Stimulated activated naive CD4-positive, alpha-beta T cell (primary cell): Measurements from ENCODE around the gene UBASH3A.
A peak's percentile ranks its signal among the peaks of the same experiment; 100 is the strongest.

ENCODE experiments used
- DNase-seq, 6 experiments: peaks; one replicate each; lab custom pipeline; 2025; lab: John Stamatoyannopoulos, UW

The UBASH3A gene

GRCh38 chr21:42430521-42430920 is 26.8 kb downstream of the UBASH3A start:
- DNase-seq, result no peak

DNA sequence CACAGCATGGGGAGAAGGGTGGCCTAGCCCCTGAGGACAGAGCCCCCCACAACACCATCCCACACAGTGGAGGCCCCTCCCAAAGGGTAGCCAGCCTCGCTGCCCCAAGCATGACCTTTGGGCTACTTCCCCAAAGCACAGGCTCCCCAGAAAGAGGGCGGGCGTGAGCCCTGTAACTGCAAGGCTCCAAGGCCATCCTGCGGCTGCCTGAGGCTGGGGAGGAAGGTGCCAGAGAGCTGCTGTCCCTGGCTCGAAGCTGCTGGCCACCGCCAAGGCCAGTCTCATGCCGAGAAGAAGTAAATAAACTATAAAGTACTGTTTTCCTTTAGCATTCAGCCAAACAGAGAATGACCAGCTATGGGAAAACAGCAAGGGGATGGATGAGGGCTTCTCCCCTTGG is 27.5 kb downstream of the UBASH3A start:
- no peak for DNase-seq

- DNase-seq, result no peak
Observed at GRCh38 chr21:42432695-42433094, 29.0 kb downstream of the UBASH3A start.

DNA sequence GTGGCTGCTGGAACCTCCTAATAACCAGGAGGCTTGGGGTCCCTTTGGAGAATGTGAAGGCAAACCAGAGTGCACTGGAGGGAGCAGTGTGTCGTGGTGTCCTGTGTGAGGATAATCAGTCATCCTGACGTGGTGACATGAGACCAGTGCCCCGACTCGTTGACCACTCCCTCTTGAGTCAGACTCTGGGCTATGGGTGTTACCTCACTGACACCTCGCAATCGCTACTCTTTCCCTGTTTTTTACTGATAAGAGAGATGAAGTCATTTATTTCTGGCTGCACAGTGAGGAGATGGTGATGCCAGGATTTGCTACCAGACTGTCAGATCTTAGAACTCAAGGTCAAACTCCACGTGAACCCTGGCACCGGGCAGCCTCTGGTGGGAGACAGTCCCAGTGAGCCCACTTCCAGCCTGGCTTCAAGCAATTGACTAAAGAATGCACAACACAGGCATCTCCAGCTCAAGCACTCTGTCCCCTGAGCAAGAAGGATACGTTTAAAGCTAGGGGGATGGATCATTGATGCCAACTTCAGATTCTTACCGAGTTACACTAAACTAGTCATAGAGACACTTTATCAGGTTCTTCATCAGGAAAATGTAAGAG is 30.3 kb downstream of the UBASH3A start:
- DNase-seq, result no peak

DNA sequence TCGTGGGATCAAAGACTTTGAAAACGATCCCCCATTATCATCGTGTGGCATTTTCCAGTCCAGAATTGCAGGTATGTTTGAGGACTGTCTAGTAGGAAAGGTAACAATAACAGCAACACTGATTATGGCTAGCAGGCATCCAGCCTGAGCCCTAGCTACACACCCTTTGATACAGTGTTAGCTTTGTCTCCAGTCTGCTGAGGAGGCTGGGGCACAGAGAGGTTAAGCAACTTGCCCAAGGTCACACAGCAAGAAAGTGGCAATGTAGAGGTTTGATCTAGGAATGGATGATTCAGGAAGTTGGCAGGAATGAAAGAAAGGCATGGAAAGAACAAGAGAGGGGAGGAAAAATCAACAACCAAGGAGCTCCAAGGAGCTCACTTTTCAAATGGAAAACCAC is 31.2 kb downstream of the UBASH3A start:
- DNase-seq, result no peak

DNA sequence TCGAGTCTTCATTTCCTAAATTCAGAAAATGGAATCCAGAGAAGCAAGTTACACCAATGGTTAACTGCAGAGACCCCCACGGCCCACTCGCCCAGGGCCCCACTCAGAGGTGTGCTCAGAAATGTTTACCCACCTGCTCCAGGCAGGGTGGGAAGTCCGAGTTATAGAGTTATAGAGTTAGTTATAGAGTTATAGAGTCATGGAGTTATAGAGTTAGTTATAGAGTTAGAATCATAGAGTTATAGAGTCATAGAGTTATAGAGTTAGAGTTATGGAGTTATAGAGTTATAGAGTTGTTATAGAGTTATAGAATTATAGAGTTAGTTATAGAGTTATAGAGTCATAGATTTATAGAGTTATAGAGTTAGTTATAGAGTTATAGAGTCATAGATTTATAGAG is 31.7 kb downstream of the UBASH3A start:
- DNase-seq, result no peak

DNA sequence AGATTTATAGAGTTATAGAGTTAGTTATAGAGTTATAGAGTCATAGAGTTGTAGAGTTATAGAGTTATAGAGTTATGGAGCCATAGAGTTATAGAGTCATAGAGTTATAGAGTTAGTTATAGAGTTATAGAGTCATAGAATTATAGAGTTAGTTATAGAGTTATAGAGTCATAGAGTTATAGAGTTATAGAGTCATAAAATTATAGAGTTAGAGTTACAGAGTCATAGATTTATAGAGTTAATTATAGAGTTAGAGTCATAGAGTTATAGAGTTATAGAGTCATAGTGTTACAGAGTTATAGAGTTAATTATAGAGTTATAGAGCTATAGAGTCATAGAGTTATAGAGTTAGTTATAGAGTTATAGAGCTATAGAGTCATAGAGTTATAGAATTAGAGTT is 32.1 kb downstream of the UBASH3A start:
- DNase-seq, result no peak

DNA sequence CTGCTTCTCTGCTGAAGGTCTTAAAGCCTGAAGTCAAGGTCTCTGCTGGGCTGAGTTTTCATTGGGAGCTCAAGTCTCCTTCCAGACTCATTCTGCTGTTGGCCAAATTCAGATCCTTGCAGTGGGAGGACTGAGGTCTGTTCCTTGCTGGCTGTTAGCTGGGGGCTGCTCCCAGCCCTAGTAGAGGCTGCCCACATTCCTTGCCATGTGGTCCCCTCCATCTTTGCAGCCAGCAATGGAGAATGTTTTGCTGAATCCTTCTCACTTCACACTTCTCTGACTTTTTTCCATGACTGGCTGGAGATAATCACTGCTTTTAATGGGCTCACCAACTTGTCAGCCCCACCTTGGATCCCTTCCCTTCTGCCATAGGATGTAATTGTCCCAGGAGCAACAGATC is 33.2 kb downstream of the UBASH3A start:
- DNase-seq, result no peak

- DNase-seq, result no peak
Observed at GRCh38 chr21:42437786-42438185, 34.1 kb downstream of the UBASH3A start.

DNA sequence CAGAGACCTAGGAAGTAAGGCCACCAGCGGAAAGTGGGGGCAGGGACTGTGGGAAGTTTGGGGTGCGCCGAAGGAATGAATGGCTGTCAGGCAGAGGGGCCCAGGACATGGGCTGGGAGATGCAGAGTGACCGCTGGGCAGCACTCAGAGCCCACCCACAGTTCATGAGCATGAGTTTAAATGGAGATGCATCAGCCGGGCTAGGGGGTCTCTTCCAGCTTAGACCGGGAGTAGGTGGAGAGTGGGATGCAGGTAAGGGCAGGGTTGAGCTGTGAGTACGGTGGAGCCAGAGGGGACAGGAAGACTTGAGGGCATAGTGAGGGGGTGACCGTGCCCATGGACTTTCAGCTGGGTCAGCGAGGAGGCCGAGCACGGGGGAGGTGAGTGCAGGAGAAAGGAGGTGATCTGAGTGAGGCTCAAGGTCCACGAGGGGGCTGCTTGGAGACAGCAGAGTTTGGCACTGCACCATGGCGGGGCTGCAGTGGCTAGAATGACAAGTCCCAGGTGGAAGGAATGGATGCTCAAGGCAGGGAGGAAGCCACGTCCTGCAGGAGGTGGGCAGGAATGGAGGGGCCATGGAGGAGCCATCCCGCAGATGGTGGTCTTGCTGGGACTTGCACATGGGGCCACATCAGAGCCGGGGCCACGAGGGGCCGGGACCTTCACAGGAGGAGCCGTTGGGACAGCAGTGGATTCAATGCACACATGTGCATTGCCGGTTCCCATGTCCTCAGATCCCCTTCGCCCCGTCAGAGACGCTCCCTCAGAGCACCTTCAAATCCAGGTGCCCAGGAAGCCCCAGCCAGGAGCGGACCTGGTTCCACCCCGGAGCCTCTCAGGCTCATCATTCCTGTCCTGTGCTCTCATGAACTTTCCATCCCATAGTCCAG is 34.9 kb downstream of the UBASH3A start:
- no peak for DNase-seq

DNA sequence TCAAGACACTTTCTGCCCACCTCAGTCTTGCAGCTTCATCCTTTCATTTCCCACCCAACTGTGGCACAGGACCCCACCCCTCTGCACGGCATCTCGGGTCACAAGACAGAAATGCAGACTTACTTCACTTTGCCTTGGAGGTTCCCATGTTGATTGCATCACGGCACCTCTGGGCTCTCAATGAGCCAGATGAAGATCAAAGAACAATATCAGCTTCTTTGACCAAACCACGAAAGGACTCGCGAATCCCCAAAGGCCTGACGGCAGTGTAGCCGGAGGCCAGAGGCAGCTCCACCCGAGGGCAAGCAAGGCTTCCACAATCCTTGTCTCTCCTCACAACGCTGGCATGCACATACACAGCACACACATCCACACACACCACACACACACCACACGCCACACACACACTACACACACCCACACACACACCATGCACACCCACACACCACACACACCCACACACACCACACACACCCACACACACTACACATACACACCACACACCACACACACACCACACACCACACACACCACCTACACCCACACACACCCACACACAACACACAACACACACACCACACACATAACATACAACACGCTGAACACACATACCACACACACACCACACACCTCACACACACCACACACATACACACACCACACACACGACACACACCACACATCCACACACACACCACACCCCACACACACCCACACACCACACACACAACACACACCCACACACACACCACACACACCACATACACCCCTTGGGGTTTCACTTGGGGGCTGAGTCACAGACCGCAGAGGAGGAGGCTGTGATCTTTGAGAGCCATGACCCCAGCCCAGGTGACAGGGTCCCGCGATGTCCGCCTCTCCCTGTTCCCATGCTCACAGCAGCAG is 35.8 kb downstream of the UBASH3A start:
- DNase-seq, result peak in 1 of 6 experiments; percentile 32

- no peak for DNase-seq
Observed at GRCh38 chr21:42440187-42440792, 36.6 kb downstream of the UBASH3A start.

GRCh38 chr21:42441963-42442362 is 38.3 kb downstream of the UBASH3A start:
- DNase-seq, result no peak

GRCh38 chr21:42443181-42443785 is 39.6 kb downstream of the UBASH3A start:
- no peak for DNase-seq

GRCh38 chr21:42443876-42444744 is 40.4 kb downstream of the UBASH3A start:
- DNase-seq, result no peak

DNA sequence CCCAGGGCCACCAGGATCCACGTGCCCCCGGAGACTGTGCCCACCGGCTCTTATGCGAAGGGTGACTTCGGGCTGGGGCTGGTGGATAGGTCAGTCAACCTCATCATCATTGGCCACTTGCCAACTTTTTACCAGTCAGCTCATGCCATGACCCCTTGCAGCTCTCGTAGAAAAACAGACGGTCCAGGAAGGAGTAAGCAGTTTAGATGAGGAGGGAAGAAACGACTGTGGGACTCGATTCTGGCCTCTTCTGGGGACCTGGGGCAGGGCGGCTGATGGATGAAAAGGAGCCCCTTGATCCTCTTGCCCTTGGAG is 41.0 kb downstream of the UBASH3A start:
- no peak for DNase-seq

DNA sequence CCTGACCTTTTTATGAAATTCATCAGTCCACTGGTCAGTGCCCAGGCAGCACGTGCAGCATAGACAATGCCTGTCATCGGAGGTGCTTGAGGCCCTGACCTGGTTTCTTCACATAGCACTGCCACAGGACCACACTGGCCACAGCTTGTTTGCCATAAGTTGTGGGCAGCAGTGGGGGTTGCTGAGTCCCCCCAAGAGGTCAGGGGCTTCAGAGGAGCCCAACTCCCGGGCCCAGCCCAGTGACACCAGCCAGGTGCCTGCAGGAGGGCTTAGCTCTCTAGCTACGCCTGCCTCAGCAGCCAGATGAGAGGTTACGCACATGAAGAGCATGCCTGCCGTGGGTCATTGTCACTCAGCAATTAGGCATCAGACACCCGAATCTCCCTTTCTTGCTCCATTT is 41.6 kb downstream of the UBASH3A start:
- no peak for DNase-seq

GRCh38 chr21:42446531-42446930 is 42.8 kb downstream of the UBASH3A start:
- no peak for DNase-seq

GRCh38 chr21:42447182-42447581 is 43.5 kb downstream of the UBASH3A start:
- DNase-seq, result no peak

GRCh38 chr21:42447732-42448131 is 44.0 kb downstream of the UBASH3A start:
- DNase-seq, result no peak

GRCh38 chr21:42448686-42449085 is 45.0 kb downstream of the UBASH3A start:
- no peak for DNase-seq
